ENCODE results near the gene MYO9A. TPM values are rescaled to one million over a fixed set of nuclear protein-coding genes. Genes with fewer than 3 reads are reported as not detected.

Gene MYO9A
- total and polyA plus RNA-seq, 2 experiments from 2014 or later: 13.1 to 42.8 TPM

DNA sequence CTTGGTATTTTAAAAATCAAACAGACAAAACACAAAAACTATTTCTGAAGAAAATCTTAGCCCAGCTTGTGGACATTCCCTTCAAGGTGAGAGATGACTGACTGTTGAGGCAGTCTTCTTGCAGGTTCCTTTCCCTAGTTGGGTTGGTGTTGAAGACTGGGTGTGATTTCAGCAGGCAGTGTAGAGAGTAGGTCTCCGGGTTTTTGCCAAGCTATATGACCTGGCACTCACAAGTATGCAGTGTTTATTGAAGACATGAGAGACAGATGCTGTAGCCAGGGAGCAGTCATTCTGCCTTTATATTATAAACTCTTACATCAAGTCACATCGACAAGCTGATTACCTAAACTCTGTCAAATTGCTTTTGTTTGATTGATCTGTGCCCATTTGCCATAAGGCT lies 17.8 kb upstream of the MYO9A start:
- no peak overlapping the region for H2AFZ ChIP-seq
- no peaks in the 10 kb centered on the region for H3K9me2 ChIP-seq (replicated peaks; ENCODE audit: insufficient read depth)
- H3K4me1 ChIP-seq (ENCODE audit: insufficient read depth): no peaks in the 10 kb centered on the region
- no peaks in the 10 kb centered on the region for H3K27me3 ChIP-seq
- DNase-seq (ENCODE audit: low spot score): no peak
- no peaks in the 10 kb centered on the region for H3K9me3 ChIP-seq (ENCODE audit: low read depth)
- H4K20me1 ChIP-seq (ENCODE audit: insufficient read depth, poor library complexity, severe bottlenecking): no peaks in the 10 kb centered on the region
- no peak overlapping the region for H3K4me2 ChIP-seq
- no peak overlapping the region for H3K4me3 ChIP-seq
- TF ChIP-seq CTCF (IDR thresholded peaks at IDR 0.05; ENCODE audit: poor library complexity): no peak
- no peak for TF ChIP-seq EZH2 (IDR thresholded peaks at IDR 0.05; ENCODE audit: borderline replicate concordance)
- TF ChIP-seq EZH2phosphoT487 (IDR thresholded peaks at IDR 0.05; ENCODE audit: low read depth, severe bottlenecking, unreplicated experiment): no peak
- no peaks in the 10 kb centered on the region for H3K79me2 ChIP-seq
- no peak overlapping the region for H3K27ac ChIP-seq
- H3K36me3 ChIP-seq (replicated peaks; ENCODE audit: insufficient read depth, low read depth): no peaks in the 10 kb centered on the region
- 70% methylated on average over 2 of the region's 2 CpGs for WGBS (ENCODE audit: low lambda C conversion rate, missing lambda C conversion rate)

DNA sequence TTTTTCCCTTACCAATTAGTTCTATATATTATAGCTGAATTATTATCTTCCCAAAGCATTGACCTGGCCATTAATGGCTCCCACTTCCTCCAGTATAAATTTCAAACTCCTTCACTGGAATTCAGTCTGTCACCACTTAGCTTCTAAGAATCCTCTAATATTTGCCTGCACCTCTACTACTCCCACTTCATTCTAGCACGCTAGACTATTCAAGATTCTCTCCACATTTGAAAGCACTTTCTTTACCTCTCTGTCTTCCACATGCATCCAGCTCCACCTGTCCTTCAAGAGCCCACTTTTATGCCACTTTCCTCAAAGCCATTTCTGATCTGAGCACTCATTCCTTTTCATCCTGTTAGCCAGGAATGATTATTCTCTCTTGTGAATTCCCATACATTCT lies 15.3 kb upstream of the MYO9A start:
- WGBS (ENCODE audit: low lambda C conversion rate, missing lambda C conversion rate): 86% methylated on average over 1 of the region's 1 CpG
- TF ChIP-seq EZH2 (IDR thresholded peaks at IDR 0.05; ENCODE audit: borderline replicate concordance) (no peak), EZH2phosphoT487 (IDR thresholded peaks at IDR 0.05; ENCODE audit: low read depth, severe bottlenecking, unreplicated experiment) (no peak), CTCF (IDR thresholded peaks at IDR 0.05; ENCODE audit: poor library complexity) (no peak)
- Histone ChIP-seq H4K20me1 (ENCODE audit: insufficient read depth, poor library complexity, severe bottlenecking) (no peaks in the 10 kb centered on the region), H3K9me2 (replicated peaks; ENCODE audit: insufficient read depth) (no peaks in the 10 kb centered on the region), H3K27me3 (no peaks in the 10 kb centered on the region), H2AFZ (no peak overlapping the region), H3K4me1 (ENCODE audit: insufficient read depth) (no peaks in the 10 kb centered on the region), H3K4me3 (no peak overlapping the region), H3K4me2 (no peak overlapping the region), H3K79me2 (no peaks in the 10 kb centered on the region), H3K36me3 (replicated peaks; ENCODE audit: insufficient read depth, low read depth) (no peaks in the 10 kb centered on the region), H3K27ac (no peak overlapping the region), H3K9me3 (ENCODE audit: low read depth) (no peaks in the 10 kb centered on the region)
- no peak for DNase-seq (ENCODE audit: low spot score)

DNA sequence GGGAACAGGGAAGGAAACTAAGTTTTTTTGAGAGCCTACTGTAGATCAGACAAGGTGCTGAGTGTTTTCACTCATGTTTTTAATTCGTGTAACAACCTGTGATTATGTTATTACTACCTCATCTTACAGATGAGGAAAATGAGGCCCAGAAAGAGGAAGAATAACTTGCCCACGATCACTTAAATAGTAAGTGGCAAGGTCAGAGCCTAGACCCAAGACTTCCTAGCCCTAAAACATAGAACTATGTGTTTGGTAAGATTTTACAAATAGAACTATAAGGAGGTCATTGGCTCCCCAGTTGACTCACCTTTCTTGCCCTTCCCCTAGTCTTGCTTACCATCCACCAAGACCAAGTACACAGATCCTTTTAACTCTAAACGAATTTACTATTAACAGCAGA lies 14.0 kb upstream of the MYO9A start:
- H3K4me3 ChIP-seq: no peak overlapping the region
- TF ChIP-seq CTCF (IDR thresholded peaks at IDR 0.05; ENCODE audit: poor library complexity) (no peak), EZH2 (IDR thresholded peaks at IDR 0.05; ENCODE audit: borderline replicate concordance) (no peak), EZH2phosphoT487 (IDR thresholded peaks at IDR 0.05; ENCODE audit: low read depth, severe bottlenecking, unreplicated experiment) (no peak)
- WGBS (ENCODE audit: low lambda C conversion rate, missing lambda C conversion rate): 84% methylated on average over 3 of the region's 3 CpGs
- H3K36me3 ChIP-seq (replicated peaks; ENCODE audit: insufficient read depth, low read depth): no peaks in the 10 kb centered on the region
- H2AFZ ChIP-seq: no peak overlapping the region
- no peaks in the 10 kb centered on the region for H3K9me3 ChIP-seq (ENCODE audit: low read depth)
- no peaks in the 10 kb centered on the region for H3K27me3 ChIP-seq
- DNase-seq (ENCODE audit: low spot score): no peak
- H3K27ac ChIP-seq: no peak overlapping the region
- no peaks in the 10 kb centered on the region for H4K20me1 ChIP-seq (ENCODE audit: insufficient read depth, poor library complexity, severe bottlenecking)
- H3K9me2 ChIP-seq (replicated peaks; ENCODE audit: insufficient read depth): no peaks in the 10 kb centered on the region
- H3K79me2 ChIP-seq: no peaks in the 10 kb centered on the region
- H3K4me2 ChIP-seq: no peak overlapping the region
- no peaks in the 10 kb centered on the region for H3K4me1 ChIP-seq (ENCODE audit: insufficient read depth)

GRCh38 chr15:72130272-72130671 lies 12.3 kb upstream of the MYO9A start:
- Histone ChIP-seq H3K9me2 (replicated peaks; ENCODE audit: insufficient read depth) (no peaks in the 10 kb centered on the region), H3K36me3 (replicated peaks; ENCODE audit: insufficient read depth, low read depth) (no peaks in the 10 kb centered on the region), H3K4me1 (ENCODE audit: insufficient read depth) (no peaks in the 10 kb centered on the region), H2AFZ (no peak overlapping the region), H3K4me2 (no peak overlapping the region), H3K79me2 (no peaks in the 10 kb centered on the region), H3K4me3 (no peak overlapping the region), H3K9me3 (ENCODE audit: low read depth) (no peaks in the 10 kb centered on the region), H4K20me1 (ENCODE audit: insufficient read depth, poor library complexity, severe bottlenecking) (no peaks in the 10 kb centered on the region), H3K27ac (no peak overlapping the region), H3K27me3 (no peaks in the 10 kb centered on the region)
- DNase-seq (ENCODE audit: low spot score): no peak
- no peak for TF ChIP-seq CTCF (IDR thresholded peaks at IDR 0.05; ENCODE audit: poor library complexity)
- no peak for TF ChIP-seq EZH2phosphoT487 (IDR thresholded peaks at IDR 0.05; ENCODE audit: low read depth, severe bottlenecking, unreplicated experiment)
- TF ChIP-seq EZH2 (IDR thresholded peaks at IDR 0.05; ENCODE audit: borderline replicate concordance): no peak
- WGBS (ENCODE audit: low lambda C conversion rate, missing lambda C conversion rate): 100% methylated on average over 4 of the region's 4 CpGs

Data from hepatocyte (in vitro differentiated cells).